Ovary (tissue), 9 donors: ENCODE measurements around the gene MYD88. TPM values are rescaled to one million over a fixed set of nuclear protein-coding genes. Genes with fewer than 3 reads are reported as not detected.

Experiments
- DNase-seq, 5 donors: peaks; one replicate each; pipeline ENCODE4 v3.0.0-alpha.2; 2019 to 2020
- H3K27ac ChIP-seq, 2 donors: fragments of 200-600 bp; one replicate each; pipeline versions ENCODE4 v1.5.1 to v1.8.0; 2019 to 2022
- H3K27me3 ChIP-seq: fragments of 200-600 bp; one replicate; pipeline ENCODE4 v1.8.0; 2022
- H3K36me3 ChIP-seq: fragments of 200-600 bp; sonication (generic); one replicate; pipeline ENCODE4 v1.5.1; 2019
- H3K4me1 ChIP-seq: one replicate; pipeline ENCODE4 v1.8.1; 2013; ENCODE audit warnings: mild to moderate bottlenecking, moderate library complexity; ENCODE audit not compliant: insufficient read depth
- H3K4me3 ChIP-seq: fragments of 200-600 bp; sonication (generic); one replicate; pipeline ENCODE4 v1.5.1; 2017
- H3K9me3 ChIP-seq, 2 donors: fragments of 200-600 bp in 1 of 2; sonication (generic) in 1 of 2; one replicate each; pipeline versions ENCODE4 v1.5.1 to v1.8.1; 2013 to 2019; ENCODE audit warnings: mild to moderate bottlenecking in 1 of 2, moderate library complexity in 1 of 2
- EP300 ChIP-seq: sonication (generic); formaldehyde crosslinking; IDR thresholded peaks from one replicate; pipeline ENCODE4 v1.6.1; 2017; ENCODE audit warnings: antibody characterized with exemption
- POLR2A ChIP-seq: fragments of 450-650 bp; IDR thresholded peaks from one replicate; pipeline ENCODE4 v1.6.1; 2017; ENCODE audit warnings: antibody characterized with exemption, mild to moderate bottlenecking, moderate library complexity
- WGBS, 3 donors: extraction: QIAGEN DNeasy Blood & Tissue Kit in 1 of 3; methylation state at CpG; one replicate each; pipeline versions ENCODE4 v1.1.5 to v1.1.7; 2013 to 2017; 5-methylcytosine and 5-hydroxymethylcytosine counted together
- intact Hi-C, 4 donors: fragments of 100-400 bp; cut with DNase I; formaldehyde crosslinking; loops; one replicate each; pipeline versions ENCODE4 v1.11.0 to v1.15.1; 2022 to 2023
- polyA plus RNA-seq, 2 donors: library from polyadenylated mRNA; stranded (reverse); fragments of 200-250 nt in 1 of 2; fragments of 350-450 nt in 1 of 2; fragmentation: Illumina TruSeq in 1 of 2; extraction: RNeasy Lipid Tissue Mini Kit (QIAGEN cat#74804) in 1 of 2; gene quantifications; one replicate each; pipeline ENCODE4 v1.2.3, GENCODE V29; 2013 to 2014
- small RNA-seq: library from RNA; depleted of rRNA; stranded (forward); fragments of <200 nt; gene quantifications from one replicate; pipeline ENCODE3, GENCODE V24; 2016
- total RNA-seq, 7 donors: library from RNA; depleted of rRNA in 2 of 7; stranded (reverse); fragments of >200 nt in 2 of 7; fragmentation: NEBNext Ultra II Directional in 3 of 7; extraction: Animal tissue kit (Norgen Biotek cat#: 25700) in 3 of 7; gene quantifications; one replicate each; pipeline versions ENCODE4 v1.1.0 to v1.2.4, GENCODE V29; 2016 to 2023
- TF ChIP-seq, protein P1 (sequence below), 3 donors: fragments of 450-650 bp in 2 of 3; fragments of 200-600 bp in 1 of 3; IDR thresholded peaks; one replicate each; pipeline versions ENCODE4 v1.5.1 to v1.8.0; 2016 to 2022; ENCODE audit warnings: antibody characterized with exemption in 3 of 3, mild to moderate bottlenecking in 1 of 3
- donor health status: DM: no; HTN: no; CAD: no; lungs with moderate emphysema.
- donor health status: DM: no; HTN: no; CAD: no.
- donor health status: Bipolar disorder and iron deficiency.
- donor health status: DM: yes; HTN: yes; CAD: no.
- donor health status: DM: no; HTN: no; CAD: no.
- donor health status: DM: yes; HTN: yes; CAD: no.

MYD88 gene
- total and polyA plus RNA-seq, 9 donors = 12.8 to 58.9 (median 24.0) TPM

DNA sequence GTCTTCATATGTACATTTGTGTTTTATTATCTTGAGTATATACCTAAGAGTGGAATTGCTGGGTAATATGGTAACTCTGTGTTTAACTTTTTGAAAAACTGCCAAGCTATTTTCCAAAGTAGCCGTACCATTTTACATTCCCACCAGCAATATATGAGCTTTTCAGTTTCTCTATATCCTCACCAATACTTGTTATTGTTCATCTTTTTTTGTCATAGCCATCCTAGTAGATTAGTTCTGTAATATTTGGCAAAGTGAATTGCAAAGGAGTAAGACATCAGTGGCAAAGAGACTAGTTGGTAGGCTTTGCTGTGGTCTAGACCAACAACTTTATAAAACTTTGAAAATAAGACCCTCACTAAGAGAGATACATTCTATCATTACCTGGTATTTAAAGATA, 48.3 kb downstream of the MYD88 start:
- Histone ChIP-seq H3K9me3 (no peaks in the 10 kb centered on the region), H3K4me3 (no peak overlapping the region), H3K36me3 (no peaks in the 10 kb centered on the region), H3K4me1 (peaks cover 1% of the 10 kb centered on the region), H3K27me3 (no peaks in the 10 kb centered on the region), H3K27ac (no peak overlapping the region)
- WGBS, 3 donors = 97 to 100% (median 98%) methylated on average over 1 of the region's 1 CpG
- DNase-seq = no peak
- intact Hi-C loops = no loop called here
- TF ChIP-seq EP300 = no peak
- no peak for TF ChIP-seq POLR2A
- TF ChIP-seq, protein P1, sequence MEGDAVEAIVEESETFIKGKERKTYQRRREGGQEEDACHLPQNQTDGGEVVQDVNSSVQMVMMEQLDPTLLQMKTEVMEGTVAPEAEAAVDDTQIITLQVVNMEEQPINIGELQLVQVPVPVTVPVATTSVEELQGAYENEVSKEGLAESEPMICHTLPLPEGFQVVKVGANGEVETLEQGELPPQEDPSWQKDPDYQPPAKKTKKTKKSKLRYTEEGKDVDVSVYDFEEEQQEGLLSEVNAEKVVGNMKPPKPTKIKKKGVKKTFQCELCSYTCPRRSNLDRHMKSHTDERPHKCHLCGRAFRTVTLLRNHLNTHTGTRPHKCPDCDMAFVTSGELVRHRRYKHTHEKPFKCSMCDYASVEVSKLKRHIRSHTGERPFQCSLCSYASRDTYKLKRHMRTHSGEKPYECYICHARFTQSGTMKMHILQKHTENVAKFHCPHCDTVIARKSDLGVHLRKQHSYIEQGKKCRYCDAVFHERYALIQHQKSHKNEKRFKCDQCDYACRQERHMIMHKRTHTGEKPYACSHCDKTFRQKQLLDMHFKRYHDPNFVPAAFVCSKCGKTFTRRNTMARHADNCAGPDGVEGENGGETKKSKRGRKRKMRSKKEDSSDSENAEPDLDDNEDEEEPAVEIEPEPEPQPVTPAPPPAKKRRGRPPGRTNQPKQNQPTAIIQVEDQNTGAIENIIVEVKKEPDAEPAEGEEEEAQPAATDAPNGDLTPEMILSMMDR (IDR thresholded peaks at IDR 0.05) = no peak

DNA sequence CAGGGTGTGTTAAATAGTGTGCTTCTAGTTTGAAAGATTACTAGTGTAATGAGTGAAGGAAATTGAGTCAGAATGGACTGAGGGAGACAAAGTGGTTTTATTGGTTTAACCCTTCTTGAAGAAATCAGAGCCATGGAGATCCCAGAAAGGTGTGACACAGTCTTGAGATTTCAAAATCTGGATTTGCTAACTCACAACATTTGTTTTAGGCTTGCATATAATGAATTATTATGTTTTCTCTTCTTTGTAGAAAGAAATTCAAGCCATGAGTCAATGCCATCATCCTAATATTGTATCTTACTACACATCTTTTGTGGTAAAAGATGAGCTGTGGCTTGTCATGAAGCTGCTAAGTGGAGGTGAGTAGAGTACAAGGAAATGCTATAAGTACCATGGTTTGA, 52.0 kb downstream of the MYD88 start:
- intact Hi-C loops = no loop called here
- DNase-seq = no peak
- H3K27ac ChIP-seq = no peak overlapping the region
- no peaks in the 10 kb centered on the region for H3K9me3 ChIP-seq
- no peak overlapping the region for H3K4me3 ChIP-seq
- TF ChIP-seq EP300 = no peak
- TF ChIP-seq, protein P1 (IDR thresholded peaks at IDR 0.05) = no peak
- H3K4me1 ChIP-seq = no peaks in the 10 kb centered on the region
- H3K27me3 ChIP-seq = no peaks in the 10 kb centered on the region
- H3K36me3 ChIP-seq = no peaks in the 10 kb centered on the region

Small RNAs within 50 kb of the gene (small RNA-seq; reads per million reads assigned to genes)
- gene RF00019 = not detected

Other genes starting within 250 kb of the MYD88 start
- 10 to 100 TPM in 2 of 7 donors, 1 to 10 TPM in 5; 5.2 to 13.2 (median 8.8) TPM for gene VILL, start 147.9 kb upstream of the MYD88 start, total RNA-seq
- 10 to 100 TPM in 1 of 2 donors, 1 to 10 TPM in 1; 4.8 to 12.3 TPM for gene VILL, start 147.9 kb upstream of the MYD88 start, polyA plus RNA-seq
- gene PLCD1, start 109.0 kb upstream of the MYD88 start, total RNA-seq = 10 to 100 TPM; 12.3 to 62.3 (median 27.0) TPM
- gene PLCD1, start 109.0 kb upstream of the MYD88 start, polyA plus RNA-seq = 10 to 100 TPM; 21.2 to 30.0 TPM
- gene DLEC1, start 99.5 kb upstream of the MYD88 start, total RNA-seq = 10 to 100 TPM in 1 of 7 donors, 1 to 10 TPM in 5, under 1 TPM in 1; 0.99 to 23.8 (median 3.7) TPM
- 1 to 10 TPM in 1 of 2 donors, under 1 TPM in 1; 0.93 to 1.5 TPM for gene DLEC1, start 99.5 kb upstream of the MYD88 start, polyA plus RNA-seq
- gene ACAA1, start 1.5 kb upstream of the MYD88 start, total RNA-seq = 10 to 100 TPM; 27.1 to 50.4 (median 44.9) TPM
- gene ACAA1, start 1.5 kb upstream of the MYD88 start, polyA plus RNA-seq = 10 to 100 TPM; 41.3 to 42.7 TPM
- gene OXSR1, start 26.9 kb downstream of the MYD88 start, total RNA-seq = 10 to 100 TPM; 17.0 to 41.1 (median 29.4) TPM
- gene OXSR1, start 26.9 kb downstream of the MYD88 start, polyA plus RNA-seq = 10 to 100 TPM; 12.4 to 24.9 TPM
- gene SLC22A13, start 127.2 kb downstream of the MYD88 start, total RNA-seq = under 1 TPM in 5 of 7 donors, not detected in 2; 0.12 to 0.46 (median 0.18) TPM
- gene SLC22A13, start 127.2 kb downstream of the MYD88 start, polyA plus RNA-seq = not detected
- under 1 TPM in 1 of 7 donors, not detected in 6; 0.12 TPM for gene SLC22A14, start 143.6 kb downstream of the MYD88 start, total RNA-seq
- gene SLC22A14, start 143.6 kb downstream of the MYD88 start, polyA plus RNA-seq = under 1 TPM in 1 of 2 donors, not detected in 1; 0.55 TPM
- 1 to 10 TPM; 1.4 to 7.0 (median 5.6) TPM for gene XYLB, start 208.1 kb downstream of the MYD88 start, total RNA-seq
- gene XYLB, start 208.1 kb downstream of the MYD88 start, polyA plus RNA-seq = 1 to 10 TPM; 1.8 to 3.5 TPM